HepG2 (cell line): ENCODE results near the gene USP1. TPM values are rescaled to one million over a fixed set of nuclear protein-coding genes. Genes with fewer than 3 reads are reported as not detected.

Experiments
- ATAD3A ChIP-seq: sonication (generic); formaldehyde crosslinking; IDR thresholded peaks from 2 replicates; pipeline ENCODE4 v1.4.0; 2020; ENCODE audit warnings: missing genetic modification reagents
- ATF2 ChIP-seq: sonication (generic); formaldehyde crosslinking; IDR thresholded peaks from 2 replicates; pipeline ENCODE4 v1.4.0; 2020; ENCODE audit warnings: missing genetic modification reagents
- FOXA1 ChIP-seq, 2 experiments: fragments of 450-650 bp in 1 of 2; sonication (generic) in 1 of 2; formaldehyde crosslinking in 1 of 2; IDR thresholded peaks; 2 replicates each; pipeline versions ENCODE4 v1.4.0 to v1.6.1; 2016 to 2020; ENCODE audit warnings: missing genetic modification reagents in 1 of 2
- GMEB1 ChIP-seq: sonication (generic); formaldehyde crosslinking; IDR thresholded peaks from 2 replicates; pipeline ENCODE4 v1.5.1; 2020; ENCODE audit warnings: missing genetic modification reagents, mild to moderate bottlenecking, borderline replicate concordance
- ISL2 ChIP-seq: sonication (generic); formaldehyde crosslinking; IDR thresholded peaks from 2 replicates; pipeline ENCODE4 v1.5.0; 2020; ENCODE audit warnings: missing genetic modification reagents
- KLF6 ChIP-seq: IDR thresholded peaks from 2 replicates; pipeline ENCODE4 v1.8.0; 2016; ENCODE audit warnings: missing biosample characterization, missing genetic modification reagents
- POLR2A ChIP-seq, 2 experiments: IDR thresholded peaks; 2 replicates each; pipeline ENCODE4 v1.6.1; 2011; ENCODE audit warnings: low read depth in 2 of 2, low read length in 2 of 2, mild to moderate bottlenecking in 1 of 2, moderate library complexity in 1 of 2; ENCODE audit not compliant: insufficient read depth in 1 of 2
- RARA ChIP-seq: IDR thresholded peaks from 2 replicates; pipeline ENCODE4 v1.6.1; 2016; ENCODE audit warnings: missing genetic modification reagents, missing compliant biosample characterization
- UBTF ChIP-seq: sonication (generic); formaldehyde crosslinking; IDR thresholded peaks from 2 replicates; pipeline ENCODE4 v1.4.0; 2020; ENCODE audit warnings: mild to moderate bottlenecking, missing genetic modification reagents
- ZBTB38 ChIP-seq: sonication (generic); formaldehyde crosslinking; IDR thresholded peaks from 2 replicates; pipeline ENCODE4 v1.5.1; 2020; ENCODE audit warnings: mild to moderate bottlenecking, missing genetic modification reagents
- ZFP1 ChIP-seq: IDR thresholded peaks from 2 replicates; pipeline ENCODE4 v1.6.1; 2016
- ZFP37 ChIP-seq: sonication (generic); formaldehyde crosslinking; IDR thresholded peaks from 2 replicates; pipeline ENCODE4 v1.4.0; 2020; ENCODE audit warnings: missing genetic modification reagents, borderline replicate concordance
- ZHX1 ChIP-seq: sonication (generic); formaldehyde crosslinking; IDR thresholded peaks from 2 replicates; pipeline ENCODE4 v1.8.1; 2022; ENCODE audit warnings: low read depth, mild to moderate bottlenecking, missing genetic modification reagents
- ZNF232 ChIP-seq: sonication (generic); formaldehyde crosslinking; IDR thresholded peaks from 2 replicates; pipeline ENCODE4 v1.4.0; 2020; ENCODE audit warnings: missing genetic modification reagents, borderline replicate concordance
- ZNF331 ChIP-seq: sonication (generic); formaldehyde crosslinking; IDR thresholded peaks from 2 replicates; pipeline ENCODE4 v1.4.0; 2020; ENCODE audit warnings: missing genetic modification reagents
- ZNF609 ChIP-seq: sonication (generic); formaldehyde crosslinking; IDR thresholded peaks from 2 replicates; pipeline ENCODE4 v1.4.0; 2020; ENCODE audit warnings: mild to moderate bottlenecking, missing genetic modification reagents, borderline replicate concordance
- ZNF83 ChIP-seq: sonication (generic); formaldehyde crosslinking; IDR thresholded peaks from 2 replicates; pipeline ENCODE4 v1.4.0; 2020; ENCODE audit warnings: missing genetic modification reagents, mild to moderate bottlenecking, borderline replicate concordance
- polyA plus RNA-seq, 8 experiments: library from polyadenylated mRNA; depleted of rRNA in 3 of 8; stranded (reverse) in 7 of 8; unstranded in 1 of 8; fragments of >200 nt; fragmentation: Illumina TruSeq in 4 of 8; extraction: Trizol in 4 of 8; gene quantifications; 2 replicates each; pipeline versions ENCODE4 v1.2.1 to v1.2.3, GENCODE V29; 2011 to 2016; ENCODE audit warnings: low read depth in 4 of 8, missing spikeins in 1 of 8, mixed read lengths in 1 of 8; ENCODE audit not compliant: insufficient read depth in 1 of 8
- total RNA-seq, 5 experiments: library from RNA; depleted of rRNA; stranded (reverse); fragments of >200 nt; fragmentation: Illumina TruSeq; extraction: Trizol; gene quantifications; 2 replicates each; pipeline ENCODE4 v1.2.3, GENCODE V29; 2016; ENCODE audit warnings: low read depth in 1 of 5

The USP1 gene
- total and polyA plus RNA-seq, 2 of the 13 experiments (the other 11 are each of a cell fraction or from before 2014, with no cell fraction given) = 9.0 to 64.6 TPM

- TF ChIP-seq GMEB1 (CRISPR knock-in tag) (peak; percentile 85), ATF2 (CRISPR knock-in tag) (no peak), ZNF83 (no peak), ZHX1 (CRISPR knock-in tag) (no peak), ZNF331 (CRISPR knock-in tag) (peak; percentile 73), ZNF609 (CRISPR knock-in tag) (no peak), ISL2 (peak; percentile 64), ZFP1 (CRISPR knock-in tag) (0 out of 2 replicates have a peak, but pooled peaks have one; percentile 27), KLF6 (CRISPR knock-in tag) (peak; percentile 90; the same call in 1 of the 2 replicates), UBTF (CRISPR knock-in tag) (no peak), ATAD3A (CRISPR knock-in tag) (no peak), ZNF232 (CRISPR knock-in tag) (peak; percentile 87; the same call in 1 of the 2 replicates), RARA (peak; percentile 36; the same call in 1 of the 2 replicates), POLR2A (IDR thresholded peaks at IDR 0.05; ENCODE audit: insufficient read depth in 1 of 2, low read depth in 2 of 2, low read length in 2 of 2) (peak; percentile 92 to 94), ZFP37 (peak; percentile 57; the same call in 1 of the 2 replicates), FOXA1 (IDR thresholded peaks at IDR 0.05) (no peak), FOXA1 (CRISPR knock-in tag; IDR thresholded peaks at IDR 0.05) (peak; percentile 15; the same call in 1 of the 2 replicates), ZBTB38 (CRISPR knock-in tag) (no peak; the same call in 1 of the 2 replicates)
These were observed 797 bp upstream of the USP1 start (continued) for GRCh38 chr1:62436039-62436465.
